ENCODE measurements around the gene CASP12.

CASP12 gene

DNA sequence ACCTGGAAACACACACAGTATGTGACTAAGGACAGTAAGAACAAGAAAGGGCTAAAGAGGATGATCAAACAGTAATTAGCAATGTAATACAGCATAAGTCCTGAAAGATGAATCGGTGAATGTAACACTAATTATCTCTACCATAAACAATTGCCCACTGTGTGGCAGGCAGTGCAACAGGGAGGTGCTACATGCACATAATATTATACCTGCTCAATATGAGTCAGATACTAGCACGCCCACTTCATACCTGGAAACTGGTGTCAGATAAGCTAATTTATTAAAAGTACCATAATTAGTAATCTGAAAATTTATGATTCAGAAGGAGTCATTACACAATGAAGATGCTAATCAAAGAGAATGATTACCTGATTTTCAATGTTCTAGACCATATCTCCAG lies 14.9 kb downstream of the CASP12 start:
- no peak for DNase-seq

DNA sequence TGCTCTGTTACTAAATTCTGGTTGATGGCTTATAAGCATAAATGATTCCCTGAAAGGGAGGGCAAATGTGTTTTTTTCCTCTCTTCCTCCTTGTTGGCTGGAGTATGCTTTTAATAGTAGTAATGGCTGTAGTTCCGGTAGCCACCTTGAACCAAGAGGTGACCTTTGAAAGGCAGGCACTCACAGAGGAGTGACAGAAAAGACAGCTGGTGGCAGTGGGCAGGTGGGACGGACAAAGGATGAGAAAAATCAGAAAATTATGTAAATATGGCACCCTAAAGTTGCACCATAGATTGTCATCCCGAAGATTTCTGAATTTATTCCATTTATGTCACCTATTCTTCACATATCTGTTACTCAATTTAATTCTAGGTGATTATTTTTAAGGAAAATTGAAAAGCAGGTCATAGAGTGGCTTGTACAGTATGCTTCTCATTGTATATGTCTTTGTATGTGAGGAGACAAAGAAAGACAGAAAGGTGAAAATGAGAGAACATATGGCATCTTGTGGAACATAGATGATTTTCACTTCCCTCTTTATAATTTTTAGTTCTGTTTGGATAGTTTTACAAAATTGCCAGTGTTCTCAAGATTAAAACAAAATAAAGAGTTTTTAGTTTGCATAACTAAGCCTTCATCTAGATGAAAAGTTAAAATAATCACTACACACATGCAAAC lies 17.0 kb downstream of the CASP12 start:
- no peak for DNase-seq

DNA sequence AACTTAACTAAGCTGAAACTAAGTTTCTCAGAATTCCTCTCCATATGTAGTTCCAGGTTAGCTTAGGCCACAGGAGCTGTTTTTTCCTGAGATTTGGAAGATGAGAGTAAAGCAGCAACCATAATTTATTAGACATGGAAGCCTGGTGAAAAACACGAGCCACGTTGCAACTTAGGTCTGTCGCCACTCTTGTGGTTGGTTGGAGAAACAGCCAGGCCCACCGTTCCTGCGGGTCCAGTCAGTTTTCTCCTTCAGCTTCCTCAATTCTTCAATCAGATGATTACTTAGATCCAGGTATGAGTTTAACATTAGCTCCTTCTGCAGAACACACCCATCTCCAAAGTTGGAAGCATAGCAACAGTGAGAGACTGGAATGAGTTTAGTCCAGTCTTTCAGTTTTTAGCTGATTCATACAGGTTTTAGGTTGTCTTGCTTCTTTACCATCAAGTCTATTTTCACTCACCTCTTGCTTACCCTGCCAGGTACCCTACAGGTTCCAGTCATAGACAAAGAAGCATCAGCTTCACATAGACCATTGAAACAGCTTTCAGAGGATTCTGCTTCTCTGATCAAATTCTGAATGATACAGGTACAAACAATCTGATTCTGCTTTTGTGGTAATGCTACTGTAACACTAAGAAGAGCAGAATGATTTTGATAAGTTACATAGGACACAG lies 18.6 kb downstream of the CASP12 start:
- DNase-seq = no peak

DNA sequence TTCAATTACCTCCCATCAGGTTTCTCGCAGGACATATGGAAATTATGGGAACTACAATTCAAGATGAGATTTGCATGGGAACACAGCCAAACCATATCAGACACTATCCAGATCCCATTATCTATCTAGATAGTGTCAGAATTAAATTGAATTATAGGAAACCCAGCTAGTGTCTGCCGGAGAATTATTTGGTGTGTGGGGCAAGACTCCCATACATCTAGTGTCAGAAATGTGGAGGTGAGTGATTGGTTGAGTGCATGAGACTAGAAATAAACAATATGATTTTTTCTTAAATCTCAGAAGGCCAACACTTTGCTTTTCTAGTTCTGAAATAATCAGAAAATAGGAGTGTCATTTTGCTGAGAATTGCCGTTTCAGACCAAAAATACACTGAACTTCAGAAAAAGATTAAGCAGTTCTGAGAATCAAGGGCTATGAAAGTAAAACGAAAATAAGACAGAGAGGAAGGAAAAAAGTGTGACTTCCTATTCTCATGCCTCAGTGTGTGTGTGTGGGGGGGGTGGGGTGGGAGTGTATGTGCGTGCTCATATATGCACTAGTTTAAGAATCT lies 21.3 kb downstream of the CASP12 start:
- no peak for DNase-seq

DNA sequence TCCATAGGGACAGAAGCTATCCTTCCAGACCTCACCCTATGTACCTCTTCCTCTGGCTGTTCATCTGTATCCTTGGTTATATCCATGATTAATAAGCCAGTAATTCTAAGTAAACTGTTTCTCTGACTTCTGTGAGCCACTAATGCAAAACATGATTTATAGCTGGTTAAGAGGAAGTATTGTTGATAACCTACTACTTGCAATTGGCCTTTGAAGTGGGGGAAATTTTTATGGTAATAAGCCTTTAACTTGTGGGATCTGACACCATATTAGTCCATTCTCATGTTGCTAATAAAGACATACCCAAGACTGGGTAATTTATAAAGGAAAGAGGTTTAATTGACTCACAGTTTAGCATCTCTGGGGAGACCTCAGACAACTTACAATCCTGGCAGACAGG lies 21.9 kb downstream of the CASP12 start:
- DNase-seq = no peak

DNA sequence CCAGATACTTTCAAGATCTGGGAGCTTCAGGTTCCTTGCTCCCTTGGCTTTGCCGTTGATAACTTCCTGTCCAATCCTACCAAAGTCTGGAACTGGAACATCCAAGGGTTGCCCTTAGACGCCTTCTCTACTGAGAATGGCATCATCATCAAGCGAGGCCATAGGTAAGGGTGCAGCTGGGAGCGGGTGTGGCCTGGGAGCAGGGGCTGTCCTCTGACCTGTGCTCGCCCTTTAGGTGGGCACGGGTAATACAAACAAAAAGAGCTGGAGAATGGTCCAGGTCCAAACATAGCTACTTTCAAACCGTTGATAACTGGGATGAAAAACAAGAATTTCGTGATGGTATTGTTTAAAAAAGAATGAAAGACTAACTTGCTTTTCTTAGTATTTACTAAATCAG lies 25.0 kb downstream of the CASP12 start:
- DNase-seq = no peak

DNA sequence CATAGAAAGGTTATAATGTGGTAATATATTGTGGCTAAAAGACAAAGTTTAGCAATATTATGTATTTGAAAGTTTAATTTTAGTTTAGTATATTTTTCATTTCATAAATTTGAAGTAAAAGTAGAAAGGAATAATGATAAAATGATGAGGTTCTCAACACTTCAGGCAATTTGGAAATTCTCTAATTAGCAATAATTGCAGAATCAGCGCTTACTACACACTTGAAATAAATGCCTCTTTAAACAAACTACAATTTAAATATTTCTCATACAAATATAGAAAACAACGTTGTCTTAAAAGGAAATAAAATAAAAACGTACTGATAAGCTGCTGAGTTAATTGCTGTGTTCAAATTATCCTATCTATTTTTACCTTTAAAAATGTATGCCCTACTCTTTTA lies 25.9 kb downstream of the CASP12 start:
- DNase-seq = no peak

DNA sequence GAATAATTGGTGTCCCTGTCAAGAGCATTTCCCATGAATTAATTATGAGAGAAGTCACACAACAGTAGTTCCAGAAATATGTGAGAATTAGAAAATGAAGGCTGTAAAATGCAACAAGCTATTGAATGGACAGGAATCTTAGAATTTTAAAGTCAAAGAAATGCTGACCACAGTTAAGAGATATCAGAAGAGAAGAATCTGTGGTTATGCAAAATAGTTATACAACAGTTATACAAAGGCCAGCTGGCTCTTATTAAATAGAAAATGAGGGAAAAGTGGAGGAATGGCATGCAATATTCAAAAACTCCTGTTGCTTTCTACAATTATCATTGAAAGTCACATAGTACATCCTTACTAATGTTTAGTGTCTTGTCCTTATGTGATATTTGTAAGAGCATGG lies 27.4 kb downstream of the CASP12 start:
- DNase-seq = no peak

DNA sequence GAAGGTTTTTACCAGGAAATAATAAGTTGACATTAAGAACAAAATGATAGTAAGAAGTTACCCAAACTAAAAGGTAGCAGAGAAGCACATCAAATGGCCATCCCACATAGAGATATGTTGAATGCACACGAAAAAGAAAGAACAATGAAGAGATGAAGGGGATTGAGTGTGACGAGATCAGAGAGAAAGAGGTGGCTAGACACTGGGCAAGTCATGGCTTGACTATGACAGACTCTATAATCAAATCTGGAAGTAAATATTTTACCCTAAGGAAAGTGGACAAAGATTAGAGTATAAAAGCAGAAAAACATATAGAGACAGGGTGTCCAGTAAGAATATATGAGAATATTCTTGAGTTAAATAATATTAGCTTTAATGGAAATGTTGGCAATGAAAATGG lies 31.4 kb downstream of the CASP12 start:
- no peak for DNase-seq

DNA sequence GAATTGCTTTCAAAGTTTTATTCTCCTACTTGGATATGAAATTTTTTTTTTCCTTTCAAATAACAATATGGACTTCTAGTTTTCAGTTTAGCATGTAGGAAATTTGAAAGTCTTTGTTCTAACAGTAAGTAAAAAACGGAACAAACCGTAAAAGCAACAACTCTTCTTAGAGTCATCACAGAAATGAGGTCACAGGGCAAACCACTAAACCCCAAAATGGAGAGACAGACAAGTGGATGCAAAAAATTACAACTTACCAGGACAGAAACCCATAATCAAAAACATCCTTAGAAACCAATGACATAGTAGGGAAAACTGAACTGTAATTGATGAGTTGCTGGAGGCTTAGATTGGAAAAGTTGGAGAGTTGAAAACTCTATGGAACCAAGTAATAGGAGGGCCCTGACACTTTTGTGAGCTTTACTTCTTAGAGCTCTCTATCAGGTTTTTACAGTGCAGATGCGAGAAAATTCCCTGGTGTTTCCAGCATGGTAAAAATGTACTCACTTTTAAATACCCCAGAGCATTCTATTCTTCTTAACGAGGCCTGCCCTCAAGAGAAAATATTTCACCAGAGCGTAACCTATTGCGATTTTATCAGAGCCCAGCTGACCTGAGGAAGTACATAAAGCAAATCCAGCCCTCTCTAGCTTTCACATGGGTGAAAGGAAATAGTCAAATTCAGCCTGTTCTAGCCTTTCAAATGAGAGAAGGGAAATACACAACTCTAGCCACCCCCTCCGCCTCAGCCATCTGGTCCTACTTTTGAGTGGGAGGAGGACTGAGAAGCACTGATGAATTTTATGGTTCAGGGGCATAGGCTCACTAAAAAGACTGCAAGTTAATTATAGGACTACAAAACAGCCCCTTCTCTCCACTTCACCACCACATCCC lies 39.1 kb downstream of the CASP12 start:
- no peak for DNase-seq

DNA sequence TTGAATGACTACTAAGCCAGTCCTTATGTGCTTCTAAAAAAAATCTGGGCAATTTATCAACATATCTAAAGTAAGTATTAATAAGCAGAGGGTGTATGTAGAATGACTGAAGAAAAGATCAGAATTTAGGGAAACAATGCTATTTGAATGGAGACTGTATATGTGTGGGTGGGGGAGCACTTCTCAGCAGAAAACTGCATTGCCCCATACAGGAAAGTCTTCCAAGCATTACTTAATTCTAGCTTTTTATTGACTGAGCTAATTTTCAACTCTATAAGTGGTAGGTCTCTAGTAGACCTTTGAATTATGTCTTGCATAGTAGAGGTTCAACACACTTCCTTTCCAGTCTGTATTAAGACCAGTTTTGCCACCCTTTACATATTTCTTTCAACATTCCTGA lies 41.7 kb downstream of the CASP12 start:
- DNase-seq = no peak

DNA sequence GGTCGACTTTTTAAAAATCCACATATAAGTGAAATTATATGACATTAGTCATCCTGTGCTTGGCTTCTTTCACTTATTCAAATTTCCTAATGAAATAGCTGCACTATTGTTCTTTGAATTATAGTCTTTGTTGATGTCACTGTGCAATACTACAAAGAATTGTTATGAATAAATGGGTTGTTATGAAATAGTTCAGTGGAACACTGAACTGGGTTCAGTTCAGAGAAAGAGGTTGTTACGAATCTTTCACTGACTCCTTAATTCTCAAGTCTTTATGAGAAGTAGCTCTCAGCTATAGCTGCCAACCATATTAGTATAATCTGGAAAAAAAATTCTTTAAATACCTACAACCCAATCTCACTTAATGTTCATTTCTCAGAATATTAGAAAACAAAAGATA lies 42.3 kb downstream of the CASP12 start:
- no peak for DNase-seq

DNA sequence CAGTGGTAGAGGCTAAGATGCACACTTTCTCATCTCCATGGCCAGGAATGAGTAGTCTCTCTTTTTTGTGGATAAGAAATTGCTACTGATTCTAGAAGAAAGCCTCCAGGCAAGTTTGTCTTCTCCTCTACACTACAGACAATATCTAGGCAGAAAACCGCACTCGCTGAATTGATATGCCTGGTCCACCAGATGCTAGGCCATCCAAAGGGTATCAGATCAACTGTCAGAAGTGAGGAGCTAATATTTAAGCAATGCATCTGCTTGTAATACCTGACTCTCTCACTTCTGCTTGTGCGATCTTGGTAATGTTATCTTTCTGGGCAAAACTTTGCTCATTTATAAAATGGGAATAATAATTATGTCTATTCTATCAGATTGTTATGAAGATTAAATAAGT lies 45.0 kb downstream of the CASP12 start:
- no peak for DNase-seq

DNA sequence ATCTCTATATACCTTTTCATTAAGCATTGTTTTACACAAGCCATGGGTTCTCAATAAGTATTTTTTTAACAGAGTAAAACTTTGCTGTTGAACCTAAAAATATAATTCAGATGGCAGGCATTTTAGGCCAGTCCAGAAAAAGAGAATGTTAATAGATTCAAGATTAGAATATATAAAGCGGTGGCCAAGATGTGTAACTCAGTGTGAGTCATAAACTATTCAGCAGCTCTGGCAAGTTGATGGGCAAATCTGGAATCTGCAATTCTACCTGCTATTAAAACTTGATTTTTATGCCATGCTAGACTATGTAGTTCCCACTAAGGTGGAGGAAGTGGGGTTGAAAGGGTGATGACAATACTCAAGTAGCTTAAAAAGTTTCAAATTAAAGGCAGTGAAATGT lies 45.4 kb downstream of the CASP12 start:
- no peak for DNase-seq

DNA sequence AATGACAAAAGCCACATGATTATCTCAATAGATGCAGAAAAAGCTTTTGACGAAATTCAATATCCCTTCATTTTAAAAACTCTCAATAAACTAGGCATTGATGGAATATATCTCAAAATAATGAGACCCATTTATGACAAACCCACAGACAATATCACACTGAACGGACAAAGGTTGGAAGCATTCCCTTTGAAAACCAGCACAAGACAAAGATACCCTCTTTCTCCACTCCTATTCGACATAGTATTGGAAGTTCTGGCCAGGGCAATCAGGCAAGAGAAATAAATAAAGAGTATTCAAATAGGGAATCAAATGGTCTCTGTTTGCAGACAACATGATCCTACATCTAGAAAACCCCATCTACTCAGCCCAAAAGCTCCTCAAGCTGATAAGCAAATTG lies 52.0 kb downstream of the CASP12 start:
- no peak for DNase-seq

DNA sequence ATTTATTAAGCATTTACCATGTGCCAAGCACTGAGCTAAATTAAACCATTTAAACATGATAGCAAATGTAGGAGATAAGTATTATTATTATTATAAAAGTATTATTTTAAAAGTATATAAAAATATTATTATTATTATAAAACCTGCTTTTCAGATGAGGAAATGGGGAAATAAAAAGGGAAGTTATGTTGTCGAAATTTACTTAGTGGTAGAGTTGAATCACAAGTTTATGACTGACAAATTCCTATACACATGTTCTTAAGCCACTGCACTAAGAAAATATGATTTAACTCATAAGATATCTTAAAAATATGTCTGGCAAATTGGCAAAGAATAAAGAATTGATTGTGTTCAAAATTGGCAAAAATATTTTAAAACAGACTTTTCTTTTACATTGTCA lies 53.8 kb downstream of the CASP12 start:
- no peak for DNase-seq

DNA sequence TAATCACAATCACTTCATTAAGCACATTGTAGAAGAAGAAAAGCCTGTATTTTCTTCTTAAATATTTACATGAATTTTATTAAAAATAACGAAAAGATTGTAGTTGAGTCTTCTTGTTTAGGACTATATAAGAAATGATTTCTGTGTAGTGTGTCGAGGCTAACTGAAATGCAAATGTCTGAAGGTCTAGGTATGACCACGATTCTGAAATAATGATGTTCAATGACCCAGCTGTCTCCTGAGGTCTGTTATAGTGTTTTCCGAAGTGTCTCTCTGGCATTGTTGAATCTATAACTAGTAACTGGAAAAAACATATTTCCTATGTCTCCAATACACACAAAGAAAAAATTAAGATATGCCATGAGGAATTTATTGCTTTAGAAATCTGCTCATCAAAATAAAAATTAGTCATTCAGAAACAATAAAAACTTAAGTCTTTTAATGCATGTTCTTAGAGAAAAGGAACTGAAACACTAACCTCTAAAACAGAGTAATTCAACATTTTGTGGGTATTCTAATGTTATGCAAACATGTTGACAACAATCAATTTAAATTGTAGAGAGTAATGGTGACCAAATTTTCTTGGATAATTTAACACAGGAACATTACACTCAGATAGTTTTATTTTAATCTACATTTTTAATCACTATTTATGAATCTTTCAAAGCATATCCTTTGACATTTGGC lies 55.0 kb downstream of the CASP12 start:
- no peak for DNase-seq

DNA sequence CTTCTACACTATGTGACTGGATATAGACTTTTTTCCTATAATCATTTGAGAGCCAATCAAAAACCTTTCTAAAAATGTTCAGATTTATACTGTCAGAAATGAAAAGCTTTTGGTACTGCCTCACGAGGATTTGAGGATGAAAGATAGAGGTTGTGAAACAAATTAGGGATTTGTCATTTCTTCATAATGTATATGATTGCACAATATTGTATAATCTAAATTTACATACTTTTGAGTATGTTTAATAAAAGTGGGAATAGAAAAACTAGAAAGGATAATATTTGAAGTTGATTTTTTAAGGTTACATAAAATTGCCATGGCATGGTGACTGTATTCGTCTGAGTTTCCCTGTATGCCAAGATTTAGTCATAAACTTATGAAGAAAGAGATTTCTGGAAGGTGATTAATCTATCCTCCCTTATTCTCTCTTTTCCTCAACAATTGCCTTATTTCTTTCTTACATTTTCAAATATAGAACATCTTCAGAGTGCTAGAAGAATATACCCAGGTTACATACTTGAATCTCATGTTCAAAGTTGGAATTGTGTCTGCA lies 56.2 kb downstream of the CASP12 start:
- DNase-seq = no peak

DNA sequence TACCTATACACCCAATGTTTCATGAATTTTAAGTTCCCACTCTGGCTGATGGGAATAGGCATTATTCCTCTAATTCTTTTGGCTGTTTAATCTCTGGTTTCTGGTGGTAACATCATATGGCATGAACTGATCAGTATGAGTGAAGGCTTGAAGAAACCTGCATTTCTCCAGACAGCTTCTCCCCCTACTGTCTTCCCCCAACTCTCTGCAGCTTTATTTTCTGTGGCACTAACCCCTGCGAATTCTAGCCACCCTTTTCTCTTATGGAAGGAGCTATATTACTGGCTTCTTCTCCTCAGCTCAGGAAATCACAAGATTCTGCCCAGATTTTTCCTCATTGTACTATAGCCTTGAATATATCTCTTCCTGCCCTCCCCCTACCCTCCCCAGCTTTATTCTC lies 57.1 kb downstream of the CASP12 start:
- DNase-seq = no peak

DNA sequence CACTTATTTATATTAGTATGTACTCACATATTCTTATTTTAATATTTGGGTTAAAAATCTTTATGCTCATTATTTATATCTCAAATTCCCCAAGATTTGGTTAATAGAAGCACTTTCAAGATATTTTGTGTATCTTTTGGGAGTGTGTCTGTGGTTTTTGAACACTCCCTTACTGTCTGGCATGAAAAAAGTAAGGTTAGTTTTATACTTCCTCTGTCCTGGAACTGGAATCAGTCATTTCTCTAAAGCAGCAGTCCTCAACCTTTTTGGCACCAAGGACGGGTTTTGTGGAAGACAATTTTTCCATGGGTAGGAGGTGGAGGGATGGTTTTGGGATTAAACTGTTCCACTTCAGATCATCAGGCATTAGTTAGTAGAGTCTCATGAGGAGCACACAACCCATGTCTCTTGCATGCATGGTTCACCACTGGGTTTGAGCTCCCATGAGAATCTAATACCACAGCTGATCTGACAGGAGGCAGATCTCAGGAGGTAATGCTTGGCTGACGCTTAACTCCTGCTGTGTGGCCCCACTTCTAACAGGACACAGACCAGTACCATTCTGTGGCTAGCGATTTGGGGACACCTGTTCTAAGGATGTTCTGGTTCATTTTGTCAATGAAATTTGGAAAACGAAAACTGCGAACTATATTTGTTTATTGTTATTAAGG lies 60.2 kb downstream of the CASP12 start:
- no peak for DNase-seq

DNA sequence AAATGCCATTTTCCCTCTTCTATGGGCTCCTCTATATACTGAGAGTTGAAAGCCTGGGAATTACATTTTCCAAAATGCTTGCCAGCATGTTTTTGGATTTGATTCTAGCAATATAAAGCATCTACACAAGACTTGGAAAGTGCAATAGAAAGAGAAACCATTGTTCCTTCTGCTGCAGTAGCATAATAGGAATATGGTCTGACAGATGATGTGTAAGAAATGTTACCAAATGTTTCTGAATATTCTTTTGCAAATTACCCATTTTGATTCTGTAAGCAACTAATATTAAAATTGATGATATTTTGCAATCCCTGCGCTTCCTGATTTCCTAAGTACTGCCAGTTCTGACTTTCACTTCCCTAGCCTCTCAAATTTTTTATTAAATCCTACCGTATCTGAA lies 61.6 kb downstream of the CASP12 start:
- no peak for DNase-seq
